NB4 (cell line): ENCODE data around the gene TCHH.
"Not testable (repeated sequence)": the region's sequence is repeated elsewhere in the genome, so short reads cannot be mapped to it uniquely, and the experiment has no call there.

ENCODE experiments used
- CTCF ChIP-seq: IDR thresholded peaks from one replicate; pipeline ENCODE4 v1.5.1; 2012; ENCODE audit warnings: low read depth, low read length
- MAX ChIP-seq: IDR thresholded peaks from 2 replicates; pipeline ENCODE4 v1.6.1; 2011; ENCODE audit warnings: low read depth, low read length
- POLR2A ChIP-seq: IDR thresholded peaks from 2 replicates; pipeline ENCODE4 v1.6.1; 2011; ENCODE audit warnings: mild to moderate bottlenecking; ENCODE audit not compliant: insufficient read length; ENCODE audit errors: extremely low read depth

- not testable (repeated sequence) for TF ChIP-seq CTCF, POLR2A, MAX
These were observed 34.2 kb downstream of the TCHH start for GRCh38 chr1:152081026-152081425.
